G401.6 (cell line): ENCODE results near the gene SLC25A41.

ENCODE experiments used
- FAIRE-seq: peaks from 2 replicates; lab custom pipeline; 2012; peaks lifted over from hg19 to GRCh38; lab: Jason Lieb, UNC

SLC25A41 gene

DNA sequence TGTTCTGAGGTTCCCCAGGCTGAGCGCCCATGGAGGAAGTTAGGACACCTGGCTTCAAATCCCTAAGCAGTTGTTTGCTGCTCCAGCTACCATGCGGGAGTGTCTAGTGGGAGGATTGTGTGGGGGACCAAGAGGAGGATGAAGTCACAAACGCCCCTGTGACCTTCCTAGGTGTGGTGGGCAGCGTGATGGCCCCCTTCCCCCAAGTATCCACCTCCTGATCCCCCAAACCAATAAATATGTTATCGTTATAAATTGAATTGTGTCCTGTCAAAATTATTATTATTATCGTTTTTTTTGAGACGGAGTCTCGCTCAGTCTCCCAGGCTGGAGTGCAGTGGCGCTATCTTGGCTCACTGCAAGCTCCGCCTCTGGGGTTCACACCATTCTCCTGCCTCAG, at the start of gene SLC25A41:
Gene SLC25A41 (minus strand): TSS at position 101 of the 400 bp plus-strand sequence. CDS start 70 bp downstream, at position 31.
- FAIRE-seq: no peak

DNA sequence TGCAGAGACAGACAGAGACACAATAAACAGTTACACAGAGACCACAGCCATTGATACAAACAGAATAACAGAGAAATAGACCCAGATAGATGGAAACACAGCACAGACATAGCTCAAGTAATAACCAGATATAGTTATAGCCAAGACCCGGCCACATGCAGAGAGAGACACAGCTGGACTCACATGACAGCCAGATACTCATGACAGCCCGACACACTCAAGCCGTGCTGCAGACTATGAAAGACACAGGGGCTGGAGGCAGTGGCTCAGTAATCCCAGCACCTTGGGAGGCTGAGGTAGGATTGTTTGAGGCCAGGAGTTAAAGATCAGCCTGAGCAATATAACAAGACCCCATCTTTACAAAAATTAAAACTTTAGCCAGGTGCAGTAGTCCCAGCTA, 49.7 kb upstream of the SLC25A41 start:
- no peak for FAIRE-seq

DNA sequence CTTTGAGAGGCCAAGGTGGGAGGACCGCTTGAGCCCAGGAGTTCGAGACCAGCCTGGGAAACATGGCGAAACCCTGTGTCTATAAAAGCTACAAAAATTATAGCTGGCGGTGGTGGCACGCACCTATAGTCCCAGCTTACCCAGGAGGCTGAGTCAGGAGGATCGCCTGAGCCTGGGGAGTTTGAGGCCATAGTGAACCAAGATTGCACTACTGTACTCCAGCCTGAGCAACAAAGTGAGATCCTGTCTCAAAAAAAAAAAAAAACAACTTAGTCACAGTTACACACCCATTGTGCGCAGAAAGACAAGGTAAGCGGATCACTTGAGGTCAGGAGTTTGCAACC, 48.8 kb upstream of the SLC25A41 start:
- FAIRE-seq: no peak

DNA sequence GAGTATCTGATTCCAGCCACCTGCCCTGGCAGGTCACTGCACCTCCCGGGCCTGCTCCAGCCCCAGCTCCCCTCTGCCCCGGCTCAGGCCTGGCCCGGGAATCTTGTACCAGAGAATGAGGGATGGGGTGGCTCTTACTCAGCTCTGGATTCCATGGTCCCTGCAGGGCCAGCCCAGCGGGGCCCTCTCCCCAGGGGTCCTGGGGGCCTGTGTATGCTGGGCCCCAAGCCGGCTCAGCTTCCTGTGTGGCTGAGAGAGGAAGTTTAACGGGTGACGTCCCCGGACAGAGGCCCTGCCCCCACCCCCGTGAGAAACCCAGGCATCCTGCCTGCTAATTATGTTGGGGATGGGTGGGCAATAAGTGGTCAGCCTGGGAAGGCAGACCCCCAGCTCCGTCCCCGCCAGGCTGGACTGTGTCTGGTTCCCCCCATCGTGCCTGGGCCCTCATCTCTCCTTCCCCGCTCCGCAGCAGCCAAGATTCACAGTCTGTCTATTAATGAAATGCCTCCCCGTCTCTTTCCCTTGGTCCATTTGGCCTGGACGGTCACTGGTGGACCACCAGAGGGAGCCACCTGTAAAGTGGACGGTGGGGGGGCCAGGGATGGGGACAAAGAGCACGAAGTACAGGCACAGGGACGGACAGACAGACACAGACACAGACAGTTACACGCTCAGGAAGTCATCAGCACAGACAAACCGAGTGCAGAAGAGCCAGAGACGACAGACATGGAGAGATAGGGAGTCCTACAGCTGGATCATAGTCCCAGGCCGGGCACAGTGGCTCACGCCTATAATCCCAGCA, 48.2 kb upstream of the SLC25A41 start, which contains the start of gene DENND1C:
Gene DENND1C (minus strand): TSS at position 247 of the 802 bp plus-strand sequence. CDS start 92 bp downstream, at position 155.
- FAIRE-seq: no peak

DNA sequence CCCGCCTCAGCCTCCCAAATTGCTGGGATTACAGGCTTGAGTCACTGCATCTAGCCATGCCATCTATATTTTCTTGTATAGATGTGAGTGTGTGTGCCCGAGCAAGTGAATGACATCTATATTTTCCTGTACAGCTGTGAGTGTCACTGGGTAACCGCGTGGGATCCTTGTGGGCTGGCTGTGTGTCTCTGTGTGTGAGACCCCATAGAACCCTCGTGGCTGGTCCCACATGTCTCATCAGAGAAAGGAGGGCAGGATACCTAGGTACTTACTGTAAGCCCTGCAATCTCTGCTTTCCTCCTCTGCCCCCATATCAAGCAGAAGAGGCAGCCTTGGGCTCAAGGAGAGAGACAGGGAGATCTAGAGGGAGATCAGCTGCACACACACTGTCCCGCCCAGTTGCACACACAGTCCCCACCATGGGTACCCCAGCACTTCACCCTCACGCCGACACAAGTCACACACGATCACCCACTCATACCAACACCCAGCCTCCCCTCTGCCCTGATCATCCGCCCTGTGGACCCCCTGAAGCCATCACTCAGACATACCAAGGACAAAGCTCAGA, 47.4 kb upstream of the SLC25A41 start:
- no peak for FAIRE-seq

DNA sequence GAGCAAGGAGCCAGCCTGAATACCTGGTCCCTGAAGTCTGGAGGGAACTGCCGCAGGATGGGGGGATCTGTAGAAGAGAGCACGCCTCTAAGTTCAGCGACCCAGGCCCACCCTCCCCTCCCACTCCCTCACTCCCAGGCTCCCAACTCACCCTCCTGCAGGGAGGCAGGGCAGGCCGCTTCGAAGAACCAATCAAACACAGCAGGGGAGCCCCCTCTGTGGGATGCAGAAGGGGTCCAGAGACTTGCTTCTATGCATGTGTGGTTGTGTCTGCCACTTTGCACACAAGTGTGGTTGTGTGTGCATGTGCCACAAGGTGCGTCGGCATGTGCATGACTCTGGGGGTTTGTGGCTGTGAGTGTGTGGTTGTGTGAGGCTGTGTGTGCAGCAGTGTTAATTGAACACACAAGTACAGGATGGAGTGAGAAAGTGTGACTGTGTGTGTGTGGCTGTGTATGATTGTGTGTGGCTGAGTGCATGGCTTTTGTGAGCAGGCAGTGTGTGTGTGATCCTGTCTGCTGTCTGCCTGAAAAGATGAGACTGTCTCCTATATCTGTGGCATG, 46.4 kb upstream of the SLC25A41 start:
- FAIRE-seq: no peak

DNA sequence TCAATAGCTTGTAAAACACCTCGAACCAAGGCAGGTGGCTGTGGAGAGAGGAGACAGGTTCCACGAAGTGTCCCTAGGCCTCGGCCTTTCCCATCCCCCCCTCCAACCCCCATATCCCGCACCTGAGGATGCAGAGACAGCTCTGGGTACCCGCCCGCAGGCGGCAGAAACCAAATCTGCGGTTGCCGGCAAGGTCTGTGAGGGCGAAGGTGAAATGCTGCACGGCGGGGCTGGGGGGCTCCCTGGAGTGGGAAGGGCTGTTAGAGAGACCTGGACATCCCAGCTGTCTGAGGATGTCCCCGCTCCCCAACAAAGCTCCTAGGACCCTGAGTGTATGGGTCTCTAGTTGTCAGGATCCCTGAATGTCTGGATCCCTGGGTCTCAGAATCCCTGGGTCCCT, 45.3 kb upstream of the SLC25A41 start:
- FAIRE-seq: no peak

DNA sequence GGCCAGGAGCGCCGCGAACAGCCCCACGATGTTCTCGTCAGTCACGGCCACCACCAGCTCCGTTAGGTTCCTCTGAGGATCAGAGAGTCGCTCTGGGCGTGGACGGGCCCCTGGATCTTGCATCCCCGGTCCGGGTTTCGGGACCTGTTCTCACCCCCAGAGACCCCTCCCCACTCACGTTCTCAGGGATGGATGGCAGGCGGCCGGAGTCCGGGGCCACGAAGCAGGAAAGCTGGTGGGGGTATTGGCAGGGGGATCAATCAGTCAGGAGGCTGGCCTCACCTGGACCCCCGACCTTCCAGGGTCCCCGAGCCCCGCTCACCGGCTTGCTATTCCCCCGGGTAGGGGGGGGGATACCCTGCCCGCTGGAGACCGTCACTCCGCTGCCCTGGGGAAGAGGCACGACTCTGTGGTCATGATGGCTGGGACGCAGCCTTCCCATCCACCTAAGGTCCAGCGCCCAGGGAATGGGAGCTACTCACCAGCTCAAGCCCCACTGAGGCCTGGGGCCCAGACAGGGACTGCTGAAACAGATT, 43.4 kb upstream of the SLC25A41 start:
- FAIRE-seq: no peak

DNA sequence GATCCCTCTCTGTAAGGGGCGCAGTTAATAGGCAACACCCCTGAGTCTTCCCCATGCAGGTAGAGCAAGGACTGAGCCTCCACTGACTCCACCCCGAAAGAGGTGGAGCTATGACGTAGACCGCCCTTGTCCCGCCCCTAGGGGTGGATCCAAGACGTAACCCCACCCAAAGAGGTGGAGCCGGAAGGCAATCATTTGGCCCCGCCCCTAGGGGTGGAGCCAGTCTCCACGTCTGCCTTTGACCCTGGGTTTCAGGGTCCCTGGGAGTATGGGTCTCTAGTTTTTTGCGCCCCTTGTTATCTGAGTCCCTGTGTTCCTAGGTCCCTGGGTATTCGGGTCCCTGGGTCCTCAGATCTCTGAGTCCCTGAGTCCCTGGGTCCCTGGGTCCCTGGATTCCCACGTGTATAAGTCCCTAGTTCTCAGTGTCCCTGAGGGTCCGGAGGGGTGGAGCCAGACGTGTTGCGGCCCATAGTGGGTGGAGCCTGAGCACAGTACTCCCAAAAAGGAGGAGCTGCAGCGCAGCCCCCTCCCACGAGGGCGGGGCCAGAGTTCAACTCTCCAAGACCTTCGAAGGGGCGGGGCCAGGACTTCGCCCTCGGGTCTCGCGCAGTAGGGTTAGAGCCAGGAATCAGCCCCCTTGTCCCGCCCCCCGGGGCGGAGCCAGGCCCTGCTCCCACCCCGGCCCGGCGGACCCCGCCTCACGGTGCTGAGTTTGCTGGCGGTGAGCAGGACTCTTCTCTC, 42.8 kb upstream of the SLC25A41 start:
- peak; percentile 98 for FAIRE-seq

DNA sequence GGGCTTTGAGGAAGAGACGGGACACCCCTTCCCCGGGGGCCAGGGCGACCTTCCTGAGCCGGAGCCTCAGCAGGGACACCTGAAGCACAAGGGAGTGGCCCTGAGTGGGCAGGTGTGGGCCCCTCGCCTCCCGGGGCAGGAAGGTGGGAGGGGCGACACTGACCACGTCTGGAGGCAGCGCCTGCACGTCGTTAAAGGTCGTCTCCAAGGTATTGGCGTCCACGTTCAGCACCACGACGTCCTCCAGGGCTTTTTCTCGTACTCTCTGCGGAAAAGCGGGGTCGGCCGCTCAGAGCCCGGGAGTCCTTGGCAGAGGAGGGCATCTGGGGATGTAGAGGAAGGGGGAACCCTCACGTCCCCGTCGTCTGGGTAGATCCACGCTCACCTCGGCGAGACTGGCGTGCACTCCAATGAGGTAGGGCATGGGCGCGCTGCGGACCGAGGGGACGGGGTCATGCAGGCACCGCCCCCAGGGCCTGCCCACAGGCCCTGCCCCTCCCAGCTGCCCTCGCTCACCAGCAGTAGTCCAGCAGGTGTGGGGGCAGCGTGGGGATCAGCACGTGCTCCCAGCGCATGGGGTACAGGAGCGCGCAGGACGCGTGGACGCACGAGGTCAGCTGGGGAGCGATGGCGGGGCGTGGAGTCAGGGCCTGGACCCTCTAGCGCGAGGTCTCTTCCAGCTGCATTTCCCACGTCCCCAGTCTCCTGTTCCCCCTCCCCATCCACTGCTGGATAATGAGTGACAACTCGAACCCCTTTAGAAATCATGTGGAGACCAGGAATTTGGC, 42.0 kb upstream of the SLC25A41 start:
- no peak for FAIRE-seq

DNA sequence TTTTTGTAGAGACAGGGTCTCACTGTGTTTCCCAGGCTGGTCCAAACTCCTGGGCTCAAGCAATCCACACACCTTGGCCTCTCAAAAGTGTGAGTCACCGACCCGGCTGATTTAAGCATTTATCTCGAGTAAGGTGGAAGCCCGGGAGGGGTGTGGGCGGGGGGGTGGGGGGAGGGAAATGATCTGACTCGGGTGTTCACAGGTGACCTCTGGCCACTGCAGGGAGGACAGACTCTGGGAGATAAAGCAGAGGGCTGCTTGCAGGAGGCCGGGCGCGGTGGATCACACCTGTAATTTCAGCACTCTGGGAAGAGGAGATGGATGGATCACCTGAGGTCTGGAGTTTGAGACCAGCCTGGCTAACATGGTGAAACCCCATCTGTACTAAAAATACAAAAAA, 40.1 kb upstream of the SLC25A41 start:
- no peak for FAIRE-seq

DNA sequence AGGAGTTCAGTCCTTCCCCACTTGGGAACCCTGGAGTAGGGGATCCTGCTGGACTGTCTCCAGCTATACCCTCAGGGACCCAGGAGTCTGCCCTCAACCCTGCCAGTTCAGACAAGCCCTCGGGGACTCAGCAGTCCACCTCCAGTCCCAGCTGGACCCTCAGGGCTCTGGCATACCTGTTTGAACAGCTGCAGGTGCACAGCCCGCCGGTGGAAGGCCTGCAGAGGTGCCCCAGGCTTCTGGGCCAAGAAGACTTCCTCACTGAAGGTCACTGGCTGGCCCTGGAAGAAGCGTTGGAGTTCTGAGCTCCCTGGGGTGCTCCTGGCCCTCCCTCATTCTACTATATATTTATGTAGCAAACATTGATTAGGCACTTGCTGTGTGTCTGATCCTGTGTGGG, 39.1 kb upstream of the SLC25A41 start:
- no peak for FAIRE-seq

DNA sequence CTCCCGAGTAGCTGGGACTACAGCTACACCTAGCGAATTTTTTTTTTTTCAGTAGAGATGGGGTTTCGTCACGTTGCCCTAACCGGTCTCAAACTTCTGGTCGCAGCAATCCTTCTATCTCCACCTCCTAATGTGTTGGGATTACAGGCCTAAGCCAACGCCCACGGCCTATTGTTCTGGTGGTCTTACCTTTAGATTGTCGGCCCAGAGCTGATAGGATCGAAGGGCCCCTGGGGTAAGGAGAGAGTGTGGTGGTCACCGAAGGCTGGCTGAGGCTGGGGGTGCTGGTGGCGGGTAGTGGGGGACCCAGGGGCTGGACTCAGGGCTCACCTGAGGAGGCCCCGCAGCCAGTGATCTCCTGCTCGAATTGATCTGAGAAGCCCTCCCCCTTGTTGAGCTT, 37.5 kb upstream of the SLC25A41 start:
- no peak for FAIRE-seq

DNA sequence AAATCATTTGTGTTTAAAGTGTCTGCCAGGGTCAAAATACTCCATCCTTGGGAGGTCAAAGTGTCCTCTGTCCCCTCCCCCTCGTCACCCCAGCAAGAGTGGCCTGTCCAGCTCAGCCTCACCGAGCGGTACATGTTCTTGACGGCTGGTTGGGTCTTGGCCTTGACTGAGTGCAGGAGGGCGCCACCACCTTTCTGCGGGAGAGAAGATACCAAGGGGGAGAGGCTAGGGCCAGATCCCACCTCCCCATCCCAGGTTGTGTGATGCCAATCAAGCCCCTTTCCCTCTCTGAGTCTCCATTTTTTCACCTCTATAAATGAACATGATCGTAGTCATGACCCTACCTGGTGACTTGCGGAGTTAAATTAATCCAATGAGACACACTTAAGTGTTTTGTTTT, 36.6 kb upstream of the SLC25A41 start:
- FAIRE-seq: no peak

DNA sequence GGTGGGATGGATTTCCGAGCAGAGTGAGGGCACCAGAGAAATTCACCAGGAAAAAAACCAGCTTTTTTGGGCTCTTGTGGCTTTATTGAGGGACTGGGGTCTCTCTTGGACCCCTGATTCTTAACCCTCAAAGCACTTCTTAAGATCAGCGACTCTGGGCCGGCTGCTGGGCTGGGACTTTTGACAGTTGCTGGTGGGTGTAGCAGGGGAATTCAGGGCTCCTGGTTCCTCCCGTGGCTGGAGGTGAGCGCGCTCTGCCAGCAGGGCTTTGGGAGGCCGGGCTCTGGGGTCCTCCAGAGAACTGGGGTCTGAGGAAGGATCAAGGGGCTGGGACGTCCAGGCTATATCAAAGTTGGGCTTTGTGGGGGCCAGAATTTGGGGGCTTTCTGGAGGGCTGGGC, 33.8 kb upstream of the SLC25A41 start:
- no peak for FAIRE-seq

DNA sequence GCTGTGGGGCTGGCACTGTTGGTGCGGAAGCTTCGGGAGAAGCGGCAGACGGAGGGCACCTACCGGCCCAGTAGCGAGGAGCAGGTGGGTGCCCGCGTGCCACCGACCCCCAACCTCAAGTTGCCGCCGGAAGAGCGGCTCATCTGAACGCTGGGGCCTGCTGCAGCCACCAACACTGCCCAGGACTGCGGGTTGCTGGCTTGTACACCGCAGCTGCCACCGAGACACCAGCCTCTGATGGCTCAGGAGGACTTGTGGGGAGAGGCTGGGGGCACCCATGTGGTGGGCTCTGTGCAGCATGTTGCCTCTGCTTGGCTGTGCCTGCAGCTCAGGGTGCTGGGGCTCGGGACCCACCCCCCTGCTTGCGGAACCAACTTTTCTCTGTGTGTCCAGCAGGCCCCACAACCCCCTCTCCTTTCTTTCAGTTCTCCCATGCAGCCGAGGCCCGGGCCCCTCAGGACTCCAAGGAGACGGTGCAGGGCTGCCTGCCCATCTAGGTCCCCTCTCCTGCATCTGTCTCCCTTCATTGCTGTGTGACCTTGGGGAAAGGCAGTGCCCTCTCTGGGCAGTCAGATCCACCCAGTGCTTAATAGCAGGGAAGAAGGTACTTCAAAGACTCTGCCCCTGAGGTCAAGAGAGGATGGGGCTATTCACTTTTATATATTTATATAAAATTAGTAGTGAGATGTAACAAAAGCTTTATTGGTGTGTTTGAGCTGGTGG, 33.1 kb upstream of the SLC25A41 start:
- no peak for FAIRE-seq

DNA sequence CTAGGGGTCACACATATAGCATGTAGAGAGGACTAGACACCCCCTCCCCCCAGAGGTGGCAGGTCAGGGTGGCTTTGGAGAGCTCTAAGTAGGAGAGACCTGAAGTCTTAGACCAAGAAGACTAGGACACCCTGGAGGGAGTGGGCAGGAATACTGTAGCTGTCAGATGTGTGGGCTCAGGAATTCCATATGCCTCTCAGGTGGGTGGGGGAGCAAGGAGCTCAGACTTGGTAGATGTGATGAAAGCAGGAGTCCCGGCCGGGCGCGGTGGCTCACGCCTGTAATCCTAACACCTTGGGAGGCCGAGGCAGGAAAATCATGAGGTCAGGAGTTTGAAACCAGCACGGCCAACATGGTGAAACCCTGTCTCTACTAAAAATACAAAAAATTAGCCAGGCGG, 32.1 kb upstream of the SLC25A41 start:
- no peak for FAIRE-seq

DNA sequence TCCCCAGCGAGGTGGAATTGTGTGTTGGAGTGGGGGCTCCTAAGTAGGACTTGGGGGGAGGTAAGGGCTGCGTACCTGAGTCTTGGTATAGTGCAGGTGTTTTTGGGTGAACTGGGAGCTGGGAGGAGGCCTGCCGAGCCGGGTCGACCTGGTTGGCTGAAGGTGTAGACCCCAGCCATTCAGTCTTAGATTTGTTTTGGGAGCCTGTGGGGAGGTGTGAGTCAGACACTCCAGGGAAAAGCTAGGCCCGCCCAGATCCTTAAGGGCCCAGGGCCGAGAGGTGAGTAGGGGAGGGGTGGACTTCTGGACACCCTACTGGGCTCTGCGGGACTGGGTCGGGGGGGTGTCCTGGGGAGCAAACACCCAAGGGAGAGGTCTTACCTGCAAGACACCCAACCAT, 31.4 kb upstream of the SLC25A41 start:
- FAIRE-seq: no peak

DNA sequence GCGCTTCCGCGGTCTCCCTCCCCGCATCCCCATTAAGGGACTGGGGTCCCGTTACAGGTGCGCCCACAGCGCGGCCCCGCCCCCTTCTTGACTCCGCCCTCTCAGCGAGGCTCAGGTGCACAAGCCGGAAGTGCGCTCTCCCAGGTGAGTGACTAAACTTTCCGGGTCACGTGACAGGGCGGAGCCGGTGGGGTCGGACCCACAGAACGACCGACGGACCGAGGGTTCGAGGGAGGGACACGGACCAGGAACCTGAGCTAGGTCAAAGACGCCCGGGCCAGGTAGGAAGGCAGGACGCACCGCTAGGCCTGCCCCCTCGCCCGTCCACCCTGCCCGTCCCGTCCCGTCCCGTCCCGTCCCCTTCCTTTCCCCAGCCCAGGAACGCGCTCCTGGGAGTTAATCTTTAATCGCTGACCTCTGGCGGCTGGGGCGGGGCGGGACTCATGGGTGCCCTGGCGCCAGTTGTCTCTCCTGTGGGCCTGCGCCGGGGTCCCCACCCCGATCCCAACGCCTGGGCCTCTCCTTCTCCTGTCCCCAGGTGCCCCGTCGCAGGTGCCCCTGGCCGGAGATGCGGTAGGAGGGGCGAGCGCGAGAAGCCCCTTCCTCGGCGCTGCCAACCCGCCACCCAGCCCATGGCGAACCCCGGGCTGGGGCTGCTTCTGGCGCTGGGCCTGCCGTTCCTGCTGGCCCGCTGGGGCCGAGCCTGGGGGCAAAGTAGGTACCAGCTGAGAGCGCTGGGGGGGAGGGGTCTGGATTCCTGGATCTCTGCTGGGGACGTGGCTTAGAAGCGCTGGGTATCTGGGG, 30.7 kb upstream of the SLC25A41 start, which contains the start of gene CRB3:
Gene CRB3 (plus strand): TSS at position 202 of the 804 bp plus-strand sequence. CDS start 431 bp downstream, at position 633.
- no peak for FAIRE-seq
